H1 (cell line): ENCODE data around the gene CAVIN1. TPM values are rescaled to one million over a fixed set of nuclear protein-coding genes. Genes with fewer than 3 reads are reported as not detected.

Experiments used
- ASH2L ChIP-seq: fragments of 200-600, 300-600 bp; sonication (generic); IDR thresholded peaks from one replicate; pipeline ENCODE4 v1.7.1; 2017; ENCODE audit warnings: low read length
- BRCA1 ChIP-seq: IDR thresholded peaks from 2 replicates; pipeline ENCODE4 v1.6.1; 2012; ENCODE audit warnings: low read depth, low read length, improper control_type of control experiment
- CBX8 ChIP-seq: fragments of 300-800, 300-1000 bp; sonication (generic); IDR thresholded peaks from 2 replicates; pipeline ENCODE4 v1.7.1; 2016; ENCODE audit warnings: low read depth, low read length, borderline replicate concordance
- CHD1 ChIP-seq: IDR thresholded peaks from 2 replicates; pipeline ENCODE4 v1.6.1; 2012; ENCODE audit warnings: low read depth, low read length, improper control_type of control experiment
- CREB1 ChIP-seq: IDR thresholded peaks from 2 replicates; pipeline ENCODE4 v1.6.1; 2012; ENCODE audit warnings: inconsistent platforms
- CTBP2 ChIP-seq: IDR thresholded peaks from 2 replicates; pipeline ENCODE4 v1.7.0; 2011; ENCODE audit warnings: borderline replicate concordance, mild to moderate bottlenecking, moderate library complexity, mixed read lengths, low read length; ENCODE audit not compliant: insufficient read depth, insufficient read length
- EGR1 ChIP-seq: IDR thresholded peaks from 2 replicates; pipeline ENCODE4 v1.6.1; 2011; ENCODE audit warnings: low read depth, low read length, borderline replicate concordance
- EP300 ChIP-seq, 2 experiments: IDR thresholded peaks; 1 replicate in 1 of 2; 2 replicates in 1 of 2; pipeline ENCODE4 v1.6.1; 2011 to 2012; ENCODE audit warnings: low read depth in 2 of 2, low read length in 2 of 2, mild to moderate bottlenecking in 2 of 2, borderline replicate concordance in 1 of 2, inconsistent platforms in 1 of 2, moderate library complexity in 1 of 2
- FOSL1 ChIP-seq: IDR thresholded peaks from 2 replicates; pipeline ENCODE4 v1.6.1; 2011; ENCODE audit warnings: mild to moderate bottlenecking, low read depth, low read length, moderate library complexity; ENCODE audit not compliant: insufficient read depth
- GTF2F1 ChIP-seq: IDR thresholded peaks from 2 replicates; pipeline ENCODE4 v1.6.1; 2012; ENCODE audit warnings: low read depth, low read length, improper control_type of control experiment, borderline replicate concordance
- KDM1A ChIP-seq: fragments of 200-600, 300-600 bp; sonication (generic); IDR thresholded peaks from 2 replicates; pipeline ENCODE4 v1.7.1; 2016; ENCODE audit warnings: mild to moderate bottlenecking, low read length, borderline replicate concordance
- KDM4A ChIP-seq: IDR thresholded peaks from one replicate; pipeline ENCODE4 v1.7.1; 2012; ENCODE audit warnings: low read depth, mild to moderate bottlenecking, moderate library complexity, low read length, inconsistent platforms; ENCODE audit not compliant: severe bottlenecking
- KDM5A ChIP-seq: fragments of 200-600 bp; IDR thresholded peaks from 2 replicates; pipeline ENCODE4 v1.7.1; 2012; ENCODE audit warnings: mild to moderate bottlenecking, low read length, inconsistent platforms, mixed read lengths
- PHF8 ChIP-seq: fragments of 200-600 bp; sonication (generic); conservative IDR thresholded peaks from 2 replicates; pipeline ENCODE4 v1.7.1; 2012; ENCODE audit warnings: low read depth, mild to moderate bottlenecking, inconsistent platforms, low read length, moderate library complexity
- POLR2A ChIP-seq, 2 experiments: IDR thresholded peaks; 1 replicate in 1 of 2; 2 replicates in 1 of 2; pipeline ENCODE4 v1.6.1; 2011; ENCODE audit warnings: low read depth in 2 of 2, low read length in 2 of 2, mild to moderate bottlenecking in 2 of 2; ENCODE audit errors: control extremely low read depth in 1 of 2
- POLR2AphosphoS5 ChIP-seq: IDR thresholded peaks from 2 replicates; pipeline ENCODE4 v1.6.1; 2011; ENCODE audit warnings: low read depth, low read length
- POU5F1 ChIP-seq: IDR thresholded peaks from 2 replicates; pipeline ENCODE4 v1.6.1; 2011; ENCODE audit warnings: low read depth, mild to moderate bottlenecking, low read length, moderate library complexity
- RFX5 ChIP-seq: IDR thresholded peaks from 2 replicates; pipeline ENCODE4 v1.6.1; 2011; ENCODE audit warnings: low read depth, low read length, improper control_type of control experiment, borderline replicate concordance
- RXRA ChIP-seq: IDR thresholded peaks from 2 replicates; pipeline ENCODE4 v1.6.1; 2011; ENCODE audit warnings: low read depth, mild to moderate bottlenecking, low read length, moderate library complexity; ENCODE audit not compliant: insufficient read depth
- SP1 ChIP-seq: IDR thresholded peaks from 2 replicates; pipeline ENCODE4 v1.6.1; 2011; ENCODE audit warnings: low read depth, low read length
- SP4 ChIP-seq: IDR thresholded peaks from 2 replicates; pipeline ENCODE4 v1.6.1; 2012; ENCODE audit warnings: low read length, inconsistent platforms
- TAF7 ChIP-seq: optimal IDR thresholded peaks from 2 replicates; pipeline ENCODE3; 2011; ENCODE audit warnings: low read depth, mild to moderate bottlenecking, inconsistent platforms, low read length, moderate library complexity, borderline replicate concordance
- TBP ChIP-seq: IDR thresholded peaks from 2 replicates; pipeline ENCODE4 v1.6.1; 2011; ENCODE audit warnings: low read depth, low read length, improper control_type of control experiment
- TEAD4 ChIP-seq: IDR thresholded peaks from 2 replicates; pipeline ENCODE4 v1.6.1; 2012; ENCODE audit warnings: low read depth, low read length, inconsistent platforms, mixed read lengths
- polyA plus RNA-seq, 7 experiments: library from polyadenylated mRNA; depleted of rRNA in 3 of 7; stranded (reverse) in 5 of 7; unstranded in 2 of 7; fragments of >200 nt in 5 of 7; fragments of 200-250 nt in 2 of 7; gene quantifications; 1 replicate in 5 of 7; 2 replicates in 1 of 7; 4 replicates in 1 of 7; pipeline versions ENCODE4 v1.2.1 to v1.2.3, GENCODE V29; 2011 to 2013; ENCODE audit warnings: missing spikeins in 2 of 7, mixed read lengths in 2 of 7
- total RNA-seq: library from RNA; stranded (reverse); fragmentation: NEBNext Ultra II Directional; extraction: Animal tissue kit (Norgen Biotek cat#: 25700); gene quantifications from 2 replicates; pipeline ENCODE4 v1.2.1, GENCODE V29; 2021

CAVIN1 gene
- total and polyA plus RNA-seq, 2 of the 8 experiments (the other 6 are each of a cell fraction or from before 2014, with no cell fraction given) = 16.2 to 41.6 TPM

GRCh38 chr17:42422958-42423712, at the start of gene CAVIN1 (continued):
- 0 out of 3 replicates have a peak, but pooled peaks of 1 of the 2 experiments have one; percentile 33 for TF ChIP-seq EP300 (IDR thresholded peaks at IDR 0.05; ENCODE audit: borderline replicate concordance in 1 of 2, low read depth in 2 of 2, low read length in 2 of 2)
- peak; percentile 74 for TF ChIP-seq KDM4A
- TF ChIP-seq RFX5 = 0 out of 2 replicates have a peak, but pooled peaks have one; percentile 16
- peak; percentile 83 for TF ChIP-seq CTBP2
- peak; percentile 77 for TF ChIP-seq PHF8
- 0 out of 2 replicates have a peak, but pooled peaks have one; percentile 42 for TF ChIP-seq EGR1
- peak; percentile 86 for TF ChIP-seq SP1
- TF ChIP-seq POU5F1 = no peak
- TF ChIP-seq GTF2F1 = peak; percentile 65; the same call in 1 of the 2 replicates
- peak; percentile 46; the same call in 1 of the 2 replicates for TF ChIP-seq SP4
- peak; percentile 97 for TF ChIP-seq POLR2AphosphoS5
- no peak for TF ChIP-seq BRCA1
- no peak for TF ChIP-seq KDM5A
- no peak for TF ChIP-seq CHD1
- peak; percentile 84 for TF ChIP-seq TAF7
- TF ChIP-seq KDM1A = no peak
- no peak for TF ChIP-seq RXRA
- peak; percentile 8; the same call in 1 of the 2 replicates for TF ChIP-seq CREB1
- TF ChIP-seq POLR2A (IDR thresholded peaks at IDR 0.05; ENCODE audit: control extremely low read depth in 1 of 2, low read depth in 2 of 2, low read length in 2 of 2) = peak; percentile 33 to 93
- TF ChIP-seq ASH2L = peak; percentile 73
- no peak for TF ChIP-seq CBX8
- TF ChIP-seq FOSL1 = no peak
- peak; percentile 95 for TF ChIP-seq TEAD4
- peak; percentile 94 for TF ChIP-seq TBP
